NOMO-1 treated with dmso at 0.1 percent for 144 hours (cell line): ENCODE measurements around the gene KLHL28.

Experiments
- DNase-seq: peaks from one replicate; lab custom pipeline; 2025; ENCODE audit not compliant: unreplicated experiment; lab: John Stamatoyannopoulos, UW

Gene KLHL28

DNA sequence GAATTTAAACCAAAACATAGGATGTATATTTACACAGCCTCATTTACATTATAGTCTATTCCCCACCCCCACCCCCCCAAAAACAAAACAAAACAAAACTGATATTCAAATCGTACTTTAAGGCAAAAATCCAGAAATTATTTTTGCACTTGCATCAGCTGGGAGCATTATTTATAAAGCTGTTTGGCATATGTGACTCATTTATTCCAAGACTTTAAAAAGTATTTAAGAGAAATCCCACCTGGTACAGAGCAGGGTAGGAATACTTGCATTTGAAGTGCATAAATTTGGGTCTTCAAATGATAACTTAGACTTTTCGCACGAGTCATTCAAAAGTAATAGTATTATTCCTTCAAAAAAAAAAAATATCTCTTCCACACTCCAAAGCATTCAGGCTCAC is 1.1 kb downstream of the KLHL28 start:
- DNase-seq, result no peak

DNA sequence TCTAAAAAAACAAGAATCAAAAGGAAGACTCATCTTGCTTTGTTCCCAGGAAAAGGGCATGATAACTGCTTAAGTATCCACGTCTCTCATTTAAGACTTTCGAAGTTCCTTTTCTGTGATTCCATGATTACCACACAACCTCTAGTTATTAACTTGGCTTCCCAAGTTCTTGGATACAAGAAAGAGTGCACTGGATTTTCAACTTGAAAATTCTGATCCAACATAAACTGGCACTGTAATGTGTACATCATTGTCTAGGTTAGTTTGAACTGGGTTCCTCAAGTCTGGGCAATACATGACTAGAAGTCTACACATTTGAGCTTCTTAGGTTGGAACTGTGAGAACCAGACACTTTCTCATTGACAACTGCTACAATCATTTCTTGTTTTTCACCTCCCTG is 1.6 kb downstream of the KLHL28 start:
- no peak for DNase-seq

DNA sequence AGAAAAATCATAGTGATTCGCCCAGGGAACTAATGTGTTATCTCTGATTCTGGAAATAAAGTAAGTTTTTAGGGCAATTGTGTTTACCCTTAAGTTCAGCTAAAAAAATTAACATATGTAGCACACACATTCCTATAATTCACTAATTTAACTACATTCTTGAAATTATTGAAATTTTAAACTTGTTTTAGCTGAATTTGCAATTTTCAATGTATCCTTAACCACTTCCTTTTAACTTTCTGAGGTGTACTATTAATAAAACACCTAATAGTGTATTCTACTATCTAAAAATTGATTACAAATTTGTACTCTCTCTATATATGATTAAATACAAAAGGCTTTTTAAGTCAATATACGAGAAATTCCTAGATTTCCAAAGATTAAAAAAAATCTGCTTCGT is 2.2 kb downstream of the KLHL28 start:
- DNase-seq, result no peak

DNA sequence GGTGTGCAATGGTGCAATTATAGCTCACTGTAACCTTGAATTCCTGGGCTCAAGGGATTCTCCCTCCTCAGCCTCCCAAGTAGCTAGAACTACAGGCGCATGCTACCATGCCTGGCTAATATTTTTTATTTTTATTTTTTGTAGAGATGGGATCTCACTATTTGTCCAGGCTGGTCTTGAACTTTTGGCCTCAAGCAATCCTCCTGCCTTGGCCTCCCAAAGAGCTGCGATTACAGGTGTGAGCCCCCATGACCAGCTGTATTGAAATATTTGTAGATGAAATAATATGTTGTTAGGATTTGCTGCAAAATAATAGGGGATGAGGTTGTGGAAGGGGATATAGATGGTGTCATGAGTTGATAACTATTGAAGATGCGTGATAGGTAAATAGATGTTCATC is 4.9 kb downstream of the KLHL28 start:
- DNase-seq, result no peak

DNA sequence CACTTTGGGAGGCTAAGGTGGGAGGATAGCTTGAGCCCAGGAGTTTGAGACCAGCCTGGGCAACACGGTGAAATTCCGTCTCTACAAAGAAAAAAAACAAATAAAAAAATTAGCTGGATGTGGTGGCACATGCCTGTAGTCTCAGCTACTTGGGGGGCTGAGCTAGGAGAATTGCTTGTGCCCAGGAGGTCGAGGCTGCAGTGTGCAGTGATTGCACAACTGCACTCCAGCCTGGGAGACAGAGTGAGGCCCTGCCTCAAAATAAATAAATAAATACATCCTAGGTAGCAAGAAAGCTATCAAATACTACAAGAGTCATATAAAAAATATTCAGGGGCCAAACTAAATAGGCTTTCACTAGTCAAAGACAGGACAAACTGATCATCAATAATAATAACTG is 6.2 kb downstream of the KLHL28 start:
- no peak for DNase-seq

DNA sequence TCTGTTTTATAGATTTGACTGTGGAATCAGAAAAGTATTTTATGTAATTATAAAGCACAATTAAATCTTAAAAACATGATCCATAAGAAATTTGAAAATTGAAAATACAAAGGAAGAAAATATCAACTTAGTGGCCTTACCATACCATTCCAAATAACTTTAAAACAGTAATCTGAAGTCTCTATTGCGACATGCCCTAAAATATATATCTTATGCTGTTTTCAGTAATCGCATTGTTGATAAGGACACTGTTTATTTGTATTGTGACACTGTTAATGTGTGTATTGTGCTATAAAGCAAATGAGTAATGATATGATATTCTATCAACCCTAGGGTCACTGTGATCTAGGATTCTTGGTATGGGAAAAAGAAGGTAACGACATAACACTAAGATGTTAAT is 7.0 kb downstream of the KLHL28 start:
- no peak for DNase-seq

DNA sequence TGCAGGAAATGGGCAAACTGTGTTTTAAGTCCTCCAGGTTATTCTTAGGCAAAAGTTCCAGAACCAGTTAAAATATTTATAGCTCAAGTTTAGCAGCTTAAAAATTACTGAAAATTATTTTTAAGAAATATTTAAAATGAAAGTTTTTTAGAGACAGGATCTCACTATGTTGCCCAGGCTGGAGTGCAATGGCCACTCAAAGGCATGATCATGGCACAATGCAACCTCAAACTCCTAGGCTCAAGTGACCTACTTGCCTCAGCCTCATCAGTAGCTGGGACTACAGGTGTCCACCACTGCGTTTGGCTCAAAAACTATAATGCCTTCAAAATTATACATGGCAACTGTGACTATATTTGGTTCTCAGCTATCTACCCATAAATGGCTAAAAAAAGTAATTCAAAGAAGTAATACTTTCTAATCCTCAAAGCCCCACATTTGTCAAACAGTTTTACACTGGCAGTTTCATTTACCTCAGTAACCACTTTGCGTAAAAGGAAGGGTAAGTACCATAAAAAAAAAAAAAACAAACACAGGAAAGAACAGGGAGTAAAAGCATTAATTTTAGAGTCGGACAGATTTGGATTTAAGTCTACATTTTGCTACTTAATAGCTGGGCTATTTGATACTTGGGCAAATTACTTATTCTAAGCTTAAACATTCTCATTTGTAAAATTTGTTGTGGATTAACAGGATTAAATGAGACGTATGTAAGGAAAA is 9.2 kb downstream of the KLHL28 start:
- DNase-seq, result no peak

DNA sequence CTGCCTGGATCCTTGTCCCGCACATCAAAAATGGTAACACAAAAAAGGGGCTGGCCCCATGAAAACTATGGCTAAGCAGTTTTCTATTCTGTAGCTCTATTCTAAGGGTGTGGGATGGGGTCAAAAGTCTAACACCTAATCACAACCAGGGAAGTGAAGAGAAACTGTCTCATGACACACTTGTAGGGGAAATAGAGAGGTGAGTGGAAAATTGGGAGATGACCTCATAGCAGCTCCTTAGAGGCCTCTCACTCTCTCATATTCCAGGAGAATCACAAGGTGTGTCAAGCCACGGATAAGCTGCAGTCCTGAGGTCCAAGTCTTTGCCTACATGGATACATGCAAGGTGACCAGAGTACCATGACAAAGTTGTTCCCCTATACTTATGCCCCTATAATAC is 10.7 kb downstream of the KLHL28 start:
- DNase-seq, result no peak

DNA sequence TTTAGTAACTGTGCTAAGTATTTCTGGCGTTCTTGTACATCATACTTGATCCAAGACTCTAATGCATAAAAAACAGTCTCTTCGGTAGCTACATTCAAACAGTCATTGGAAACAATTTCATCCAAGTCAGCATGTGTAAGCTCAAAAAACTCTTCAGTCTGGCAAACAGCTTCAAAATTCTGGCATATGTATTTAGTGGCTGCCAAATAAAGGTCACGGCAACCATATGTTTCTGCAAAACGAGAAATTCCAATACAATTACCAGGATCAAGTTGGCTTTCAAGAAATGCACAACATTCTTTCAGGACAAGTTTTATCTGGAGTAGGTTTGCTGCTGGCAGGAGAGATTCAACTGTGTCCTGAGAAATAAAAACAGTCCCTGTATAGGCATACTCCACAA is 16.5 kb downstream of the KLHL28 start:
- no peak for DNase-seq

DNA sequence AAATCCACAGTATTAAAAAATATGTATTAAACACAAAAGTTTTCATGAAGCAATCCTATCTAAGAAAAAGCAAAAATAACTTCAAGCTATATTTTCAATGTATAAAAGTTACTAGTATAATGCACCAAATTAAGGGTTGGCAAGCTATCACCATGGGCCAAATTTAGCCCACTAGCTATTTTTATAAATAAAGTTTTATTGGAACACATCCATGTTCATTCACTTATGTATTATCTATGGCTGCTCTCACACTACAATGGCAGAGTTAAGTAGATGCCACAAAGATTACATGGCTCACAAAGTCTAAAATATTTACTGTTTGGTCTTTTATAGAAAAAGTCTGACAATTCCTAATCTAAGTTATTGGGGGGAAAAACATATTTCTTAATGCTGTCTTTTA is 17.6 kb downstream of the KLHL28 start:
- DNase-seq, result no peak

DNA sequence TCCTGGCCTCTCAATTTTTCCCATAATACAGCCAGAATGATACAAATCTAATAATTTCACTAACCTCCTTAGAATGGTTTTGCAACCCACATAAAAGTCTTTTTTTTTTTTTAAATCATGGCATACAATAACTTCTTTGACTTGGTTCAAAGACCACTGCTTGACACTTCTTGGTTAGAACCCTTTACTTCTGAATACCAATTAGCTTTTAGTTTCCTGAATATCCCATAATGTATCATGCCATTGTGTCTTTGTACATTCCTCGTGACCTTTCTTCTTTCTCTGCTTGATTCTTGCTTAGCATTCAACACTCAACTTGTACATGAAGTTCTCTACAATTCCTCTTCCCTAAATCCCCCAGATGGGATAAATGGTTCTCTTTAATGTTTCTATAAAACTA is 19.3 kb downstream of the KLHL28 start:
- DNase-seq, result no peak

DNA sequence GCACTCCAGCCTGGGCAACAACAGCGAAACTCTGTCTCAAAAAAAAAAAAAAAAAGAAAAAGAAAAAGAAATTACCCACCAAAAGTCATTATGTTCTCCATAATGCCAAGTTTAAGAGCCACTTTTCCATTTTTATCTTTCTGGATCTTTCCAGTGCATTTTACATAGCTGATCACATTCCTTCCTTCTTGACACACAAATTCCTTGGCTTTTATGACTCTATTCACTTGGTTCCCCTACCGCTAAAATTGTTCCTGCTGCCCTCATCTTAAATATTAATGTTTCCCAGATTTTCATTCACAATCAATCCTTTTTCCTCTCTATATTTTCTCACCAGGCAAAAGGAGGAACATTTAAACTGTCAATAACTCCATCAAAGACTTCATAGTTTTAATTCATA is 20.2 kb downstream of the KLHL28 start:
- no peak for DNase-seq

DNA sequence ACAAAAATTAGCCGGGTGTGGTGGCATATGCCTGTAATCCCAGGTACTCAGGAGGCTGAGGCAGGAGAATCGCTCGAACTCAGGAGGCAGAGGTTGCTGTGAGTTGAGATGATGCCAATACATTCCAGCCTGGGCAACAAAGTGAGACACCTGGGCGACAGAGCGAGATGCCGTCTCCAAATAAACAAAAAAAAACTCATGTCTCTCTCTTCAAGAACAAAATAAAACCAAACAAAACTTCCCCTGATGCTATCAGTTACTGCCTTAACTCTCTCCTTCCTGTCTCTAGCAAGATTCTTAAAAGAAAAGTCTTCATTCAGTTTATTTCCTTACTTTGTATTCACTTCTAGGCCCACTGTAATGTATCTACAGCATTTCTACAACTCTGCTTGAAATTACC is 20.8 kb downstream of the KLHL28 start:
- no peak for DNase-seq

DNA sequence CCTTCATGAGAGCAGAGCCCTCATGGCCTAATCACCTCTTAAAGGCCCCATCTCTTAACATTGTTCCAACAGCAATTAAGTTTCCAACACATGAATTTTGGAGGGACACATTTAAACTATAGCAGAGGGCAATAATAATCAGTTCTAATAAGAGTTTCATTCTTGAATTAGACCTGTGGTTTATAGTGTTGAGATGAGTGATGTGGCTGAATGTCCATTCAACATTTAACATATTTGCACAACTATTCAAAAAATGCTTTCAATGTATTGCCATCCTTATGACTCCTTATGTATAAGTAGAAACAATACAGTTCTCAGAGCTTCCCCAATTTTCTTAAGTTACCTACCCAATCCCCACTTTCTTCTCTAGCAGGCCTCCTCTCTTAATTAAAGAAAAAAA is 21.5 kb downstream of the KLHL28 start:
- no peak for DNase-seq

DNA sequence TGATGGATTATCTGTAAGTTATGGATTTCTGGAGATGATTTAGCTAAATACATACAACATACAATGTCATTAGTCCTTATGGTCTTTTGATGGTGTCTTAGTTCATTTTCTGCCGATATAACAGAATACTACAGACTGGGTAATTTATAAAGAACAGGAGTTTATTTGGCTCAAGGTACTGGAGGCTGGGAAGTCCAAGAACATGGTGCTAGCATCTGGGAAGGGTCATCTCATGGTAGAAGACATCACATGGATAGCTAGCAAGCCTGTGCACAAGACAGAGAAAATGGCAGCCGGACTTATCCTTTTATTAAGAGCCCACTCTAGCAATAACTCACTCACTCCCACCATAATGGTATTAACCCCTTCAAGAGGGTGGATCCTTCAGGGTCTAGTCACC is 24.2 kb downstream of the KLHL28 start:
- no peak for DNase-seq

DNA sequence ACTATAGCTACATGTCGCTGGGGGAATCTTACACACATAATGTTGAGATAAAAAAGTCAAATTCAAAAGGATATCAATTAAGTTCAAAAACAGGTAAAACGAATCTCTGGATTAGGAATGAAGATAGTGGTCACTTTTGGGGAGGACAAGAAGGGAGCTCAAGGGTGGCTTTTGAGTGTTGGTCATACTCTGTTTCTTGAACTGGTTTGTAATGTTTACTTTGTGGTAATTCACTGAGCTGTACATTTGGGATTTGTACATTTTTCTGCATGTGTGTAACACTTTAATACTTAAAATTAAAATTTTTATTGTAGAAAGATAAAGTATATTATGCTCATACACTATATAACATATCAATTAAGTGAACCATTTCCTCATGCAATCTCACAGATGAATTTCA is 26.6 kb downstream of the KLHL28 start:
- no peak for DNase-seq

DNA sequence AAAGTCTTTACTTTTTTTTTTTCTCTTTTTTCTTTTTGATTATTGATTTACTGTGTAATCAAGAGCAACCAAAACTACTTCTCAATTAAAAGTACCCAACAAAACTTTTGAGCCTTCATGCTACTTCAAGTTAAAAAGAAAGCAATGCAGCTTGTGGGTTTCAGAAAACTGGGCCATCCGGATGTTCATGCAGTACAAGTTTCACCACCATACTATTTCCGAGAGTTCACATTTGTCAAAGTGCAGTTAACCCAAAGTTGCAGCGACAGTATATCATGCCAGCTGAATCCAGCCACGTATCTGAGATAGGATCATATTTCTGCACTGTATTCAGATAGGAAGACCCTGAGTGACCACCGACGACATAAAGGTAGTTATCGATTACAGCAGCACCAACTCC is 33.0 kb downstream of the KLHL28 start:
- DNase-seq, result no peak

DNA sequence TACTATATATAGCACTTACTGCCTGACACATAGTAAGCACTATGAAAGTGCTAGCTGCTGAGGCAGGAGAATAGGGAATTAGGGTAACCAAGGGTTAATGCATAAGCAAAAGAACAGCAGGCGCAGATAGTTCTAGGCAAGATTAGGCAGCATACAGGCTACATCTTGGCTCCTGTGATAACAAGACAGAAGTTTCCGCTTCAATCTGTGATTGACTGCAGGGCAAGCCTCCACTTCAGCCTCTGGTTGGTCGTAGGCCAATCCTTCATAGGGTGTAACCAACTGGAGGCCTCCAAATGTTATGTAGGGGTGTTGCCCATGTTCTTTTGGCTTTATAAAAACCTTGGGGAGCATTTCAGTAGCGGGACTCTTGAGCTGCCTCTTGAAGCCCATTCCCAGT is 46.9 kb downstream of the KLHL28 start:
- no peak for DNase-seq

DNA sequence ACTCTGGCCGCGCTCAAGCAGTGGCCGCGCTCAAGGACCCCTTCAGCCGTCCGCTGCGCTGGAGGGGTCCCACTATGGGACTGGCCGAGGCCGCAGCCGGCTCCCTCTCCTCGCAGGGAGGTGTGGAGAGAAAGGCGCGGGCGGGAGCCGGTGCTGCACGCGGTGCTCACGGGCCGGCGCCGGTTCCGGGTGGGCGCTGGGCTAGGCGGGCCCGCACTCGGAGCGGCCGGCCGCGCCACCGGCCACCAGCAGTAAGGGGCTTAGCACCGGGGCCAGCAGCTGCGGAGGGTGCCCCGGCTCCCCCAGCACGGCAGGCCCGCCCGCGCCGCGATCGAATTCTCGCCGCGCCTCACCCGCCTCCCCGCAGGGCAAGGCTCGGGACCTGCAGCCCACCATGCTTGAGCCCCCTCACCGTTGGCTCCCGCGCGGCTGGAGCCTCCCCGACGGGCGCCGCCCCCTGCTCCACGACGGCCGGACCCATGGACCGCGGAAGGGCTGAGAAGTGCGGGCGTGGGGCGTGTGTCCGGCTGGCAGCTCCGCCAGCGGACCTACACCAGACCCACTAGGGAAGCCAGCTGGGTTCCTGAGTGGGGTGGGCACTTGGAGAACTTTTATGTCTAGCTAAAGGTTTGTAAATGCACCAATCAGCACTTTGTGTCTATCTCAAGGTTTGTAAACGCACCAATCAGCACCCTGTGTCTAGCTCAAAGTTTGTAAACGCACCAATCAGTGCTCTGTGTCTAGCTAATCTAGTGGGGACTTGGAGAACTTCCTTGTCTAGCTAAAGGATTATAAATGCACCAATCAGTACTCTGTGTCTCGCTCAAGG is 49.5 kb downstream of the KLHL28 start:
- no peak for DNase-seq

DNA sequence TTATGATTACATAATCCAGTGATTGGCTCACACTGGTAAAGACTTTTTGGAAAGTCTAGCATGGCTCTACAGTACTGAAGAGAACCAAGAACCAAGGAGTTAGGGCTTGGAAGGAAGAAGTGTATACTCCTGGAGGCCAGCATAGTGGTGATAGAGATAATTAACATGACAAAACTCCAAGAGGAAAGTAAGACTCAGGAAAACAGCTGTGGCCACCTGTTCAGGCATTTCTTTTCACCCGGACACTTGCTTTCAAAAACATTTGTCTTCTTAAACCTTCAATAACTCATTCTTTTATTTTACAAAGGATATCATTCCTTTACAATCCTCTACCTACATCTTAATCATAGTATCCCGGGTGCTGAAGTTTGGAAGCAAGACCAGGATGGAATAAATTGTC is 50.9 kb downstream of the KLHL28 start:
- DNase-seq, result no peak

DNA sequence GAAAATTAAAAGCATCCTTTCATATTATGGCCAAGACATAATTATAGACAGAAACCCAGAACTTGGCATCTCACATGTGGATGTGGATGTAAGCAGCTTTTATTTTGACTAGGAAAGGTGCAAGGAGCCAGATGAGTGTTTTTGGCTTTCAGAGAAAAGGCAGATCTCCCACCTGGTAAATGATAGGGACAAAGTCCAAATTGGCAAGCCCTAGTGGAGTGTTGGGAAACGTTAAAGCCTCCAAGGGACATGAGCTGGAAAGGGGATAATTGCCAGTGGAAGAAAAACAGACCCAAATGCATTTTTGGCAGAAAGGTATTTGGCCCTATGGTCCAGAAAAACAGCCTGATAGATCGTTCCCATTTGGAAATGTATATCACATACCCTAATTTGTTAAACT is 60.1 kb downstream of the KLHL28 start:
- DNase-seq, result no peak

DNA sequence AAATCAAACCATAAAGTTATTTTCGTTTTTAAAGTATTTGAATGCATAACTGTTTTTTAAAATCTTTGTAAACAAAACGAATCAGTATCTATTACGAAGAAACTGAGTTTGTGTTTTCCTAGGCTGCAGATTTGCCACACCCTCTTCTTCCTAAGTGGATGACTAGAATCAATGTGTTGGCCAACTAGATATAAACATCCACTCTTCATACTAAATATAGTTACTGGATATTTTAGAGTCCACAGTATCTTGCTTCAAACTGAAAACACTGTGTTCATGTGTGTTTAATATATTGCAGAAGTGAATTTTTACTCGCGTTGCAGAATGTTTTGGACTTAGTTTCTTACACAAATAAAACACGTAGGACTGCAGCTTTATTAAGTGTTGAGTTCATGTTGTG is 63.2 kb downstream of the KLHL28 start:
- no peak for DNase-seq

DNA sequence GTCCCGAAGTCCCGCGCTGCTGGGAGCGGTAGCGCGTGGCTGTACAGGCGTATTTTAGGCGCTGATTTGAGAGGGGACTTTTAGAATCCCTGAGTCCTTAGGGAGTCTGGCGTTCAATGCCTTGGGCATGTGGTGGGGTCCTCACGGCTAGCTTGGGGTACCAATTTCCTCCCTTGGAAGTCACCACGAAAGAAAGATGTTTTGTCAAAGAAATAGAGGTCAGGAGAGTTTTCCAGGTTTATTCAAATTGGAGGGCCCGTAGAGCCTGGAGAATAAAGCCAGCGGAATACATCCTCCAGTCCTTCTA is 63.9 kb downstream of the KLHL28 start:
- DNase-seq, result no peak
